ENCODE data around the gene PLCB3.

DNA sequence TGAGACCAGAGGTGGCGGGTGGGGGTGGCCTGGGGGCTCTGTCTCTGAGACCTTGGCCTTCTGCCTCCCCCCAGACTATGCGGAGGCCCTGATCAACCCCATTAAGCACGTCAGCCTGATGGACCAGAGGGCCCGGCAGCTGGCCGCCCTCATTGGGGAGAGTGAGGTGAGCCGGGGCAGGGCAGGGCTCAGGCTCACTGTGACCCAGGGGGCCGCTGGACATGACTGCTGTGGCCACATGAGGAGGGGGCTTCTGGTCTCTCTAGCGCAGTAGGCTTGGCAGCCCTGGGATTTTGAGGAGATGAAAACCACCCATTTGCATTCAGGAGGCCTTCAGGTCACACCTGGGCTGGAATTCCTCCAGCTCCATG is 12.6 kb downstream of the PLCB3 start:
- no peak for TF ChIP-seq EZH2 (IDR thresholded peaks at IDR 0.05; ENCODE audit: borderline replicate concordance, low read length)
- TF ChIP-seq, protein P1, sequence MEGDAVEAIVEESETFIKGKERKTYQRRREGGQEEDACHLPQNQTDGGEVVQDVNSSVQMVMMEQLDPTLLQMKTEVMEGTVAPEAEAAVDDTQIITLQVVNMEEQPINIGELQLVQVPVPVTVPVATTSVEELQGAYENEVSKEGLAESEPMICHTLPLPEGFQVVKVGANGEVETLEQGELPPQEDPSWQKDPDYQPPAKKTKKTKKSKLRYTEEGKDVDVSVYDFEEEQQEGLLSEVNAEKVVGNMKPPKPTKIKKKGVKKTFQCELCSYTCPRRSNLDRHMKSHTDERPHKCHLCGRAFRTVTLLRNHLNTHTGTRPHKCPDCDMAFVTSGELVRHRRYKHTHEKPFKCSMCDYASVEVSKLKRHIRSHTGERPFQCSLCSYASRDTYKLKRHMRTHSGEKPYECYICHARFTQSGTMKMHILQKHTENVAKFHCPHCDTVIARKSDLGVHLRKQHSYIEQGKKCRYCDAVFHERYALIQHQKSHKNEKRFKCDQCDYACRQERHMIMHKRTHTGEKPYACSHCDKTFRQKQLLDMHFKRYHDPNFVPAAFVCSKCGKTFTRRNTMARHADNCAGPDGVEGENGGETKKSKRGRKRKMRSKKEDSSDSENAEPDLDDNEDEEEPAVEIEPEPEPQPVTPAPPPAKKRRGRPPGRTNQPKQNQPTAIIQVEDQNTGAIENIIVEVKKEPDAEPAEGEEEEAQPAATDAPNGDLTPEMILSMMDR (conservative IDR thresholded peaks at IDR 0.05 in 1 of 2, IDR thresholded peaks at IDR 0.05 in 1 of 2; ENCODE audit: extremely low read depth in 1 of 2, insufficient read depth in 1 of 2, low read depth in 1 of 2, low read length in 2 of 2): no peak

Data from mammary epithelial cell (primary cell).